Stimulated activated naive B cell treated with anti-CD40 and anti-IgM and Interleukin-4, amounts not matched to agents 10 μg/mL and 1 μg/mL and 100 μg/mL, for 72 hours (primary cell): ENCODE data around the gene RASGRP3.

ENCODE experiments used
- ATAC-seq, 2 donors: fragments of 150-1000 bp; cut with Tn5 transposase; replicated peaks; 2 replicates each; pipeline ENCODE4 v1.10.0; 2021; ENCODE audit warnings: moderate library complexity in 1 of 2
- DNase-seq: peaks from one replicate; pipeline ENCODE4 v3.0.0; 2021
- H3K27ac Mint-ChIP-seq: one replicate; pipeline ENCODE4 v1.8.0; 2022; ENCODE audit warnings: mild to moderate bottlenecking, mixed read lengths
- H3K27me3 Mint-ChIP-seq, 2 donors: one replicate each; pipeline ENCODE4 v1.8.0; 2022; ENCODE audit warnings: mixed read lengths in 2 of 2
- H3K36me3 Mint-ChIP-seq, 2 donors: one replicate each; pipeline ENCODE4 v1.8.0; 2022; ENCODE audit warnings: mixed read lengths in 2 of 2, mild to moderate bottlenecking in 1 of 2
- H3K4me1 Mint-ChIP-seq, 2 donors: one replicate each; pipeline ENCODE4 v1.8.0; 2022; ENCODE audit warnings: mixed read lengths in 2 of 2, mild to moderate bottlenecking in 1 of 2
- H3K4me3 Mint-ChIP-seq, 2 donors: one replicate each; pipeline ENCODE4 v1.8.0; 2022; ENCODE audit warnings: mild to moderate bottlenecking in 2 of 2, mixed read lengths in 2 of 2, moderate library complexity in 1 of 2
- H3K9me3 Mint-ChIP-seq, 2 donors: one replicate each; pipeline ENCODE4 v1.8.0; 2022; ENCODE audit warnings: mixed read lengths in 2 of 2, mild to moderate bottlenecking in 1 of 2

Gene RASGRP3

DNA sequence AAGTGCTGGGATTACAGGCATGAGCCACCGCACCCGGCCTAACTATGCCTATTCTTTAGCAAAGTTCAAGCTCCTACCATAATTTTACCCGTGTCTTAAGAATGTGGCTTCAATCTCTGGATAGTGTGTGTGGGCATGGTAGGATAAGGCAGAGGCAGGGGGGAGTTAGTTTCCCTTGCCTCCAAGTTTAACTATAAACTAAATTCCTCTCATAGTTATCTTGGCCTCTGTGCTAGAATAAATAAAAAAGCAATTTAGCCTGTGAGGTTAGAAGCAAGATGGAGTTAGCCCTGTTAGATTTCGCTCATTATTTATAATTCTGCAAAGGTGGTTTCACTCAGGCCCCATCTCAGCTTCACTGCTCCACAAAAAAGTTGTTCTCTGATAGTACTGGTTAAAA, 129.7 kb downstream of the RASGRP3 start:
- peaks cover 2 to 3% of the 10 kb centered on the region in 2 donors for H3K36me3 Mint-ChIP-seq
- no peaks in the 10 kb centered on the region for H3K9me3 Mint-ChIP-seq
- no peak for DNase-seq
- H3K27ac Mint-ChIP-seq, result no peak overlapping the region
- no peaks in the 10 kb centered on the region for H3K27me3 Mint-ChIP-seq
- H3K4me3 Mint-ChIP-seq, result no peak overlapping the region
- H3K4me1 Mint-ChIP-seq, result no peaks in the 10 kb centered on the region
- ATAC-seq, result no peak

DNA sequence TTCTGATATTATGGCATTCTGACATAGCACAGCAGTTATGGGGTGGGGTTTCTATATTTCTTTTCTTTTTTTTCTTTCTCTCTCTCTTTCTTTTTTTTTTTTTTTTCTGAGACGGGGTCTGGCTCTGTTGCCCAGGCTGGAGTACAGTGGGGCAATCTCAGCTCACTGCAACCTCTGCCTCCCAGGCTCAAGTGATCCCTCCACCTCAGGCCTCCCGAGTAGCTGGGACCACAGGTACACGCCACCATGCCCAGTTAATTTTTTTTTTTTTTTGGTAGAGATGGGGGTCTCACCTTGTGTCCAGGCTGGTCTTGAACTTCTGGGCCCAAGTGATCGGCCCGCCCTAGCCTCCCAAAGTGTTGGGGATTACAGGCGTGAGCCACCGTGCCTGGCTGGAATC, 130.2 kb downstream of the RASGRP3 start:
- Mint-ChIP-seq H3K4me3 (no peak overlapping the region), H3K4me1 (no peaks in the 10 kb centered on the region), H3K9me3 (no peaks in the 10 kb centered on the region), H3K36me3 (peaks cover 2 to 7% of the 10 kb centered on the region in 2 donors), H3K27ac (no peak overlapping the region), H3K27me3 (no peaks in the 10 kb centered on the region)
- no peak for DNase-seq
- no peak for ATAC-seq

DNA sequence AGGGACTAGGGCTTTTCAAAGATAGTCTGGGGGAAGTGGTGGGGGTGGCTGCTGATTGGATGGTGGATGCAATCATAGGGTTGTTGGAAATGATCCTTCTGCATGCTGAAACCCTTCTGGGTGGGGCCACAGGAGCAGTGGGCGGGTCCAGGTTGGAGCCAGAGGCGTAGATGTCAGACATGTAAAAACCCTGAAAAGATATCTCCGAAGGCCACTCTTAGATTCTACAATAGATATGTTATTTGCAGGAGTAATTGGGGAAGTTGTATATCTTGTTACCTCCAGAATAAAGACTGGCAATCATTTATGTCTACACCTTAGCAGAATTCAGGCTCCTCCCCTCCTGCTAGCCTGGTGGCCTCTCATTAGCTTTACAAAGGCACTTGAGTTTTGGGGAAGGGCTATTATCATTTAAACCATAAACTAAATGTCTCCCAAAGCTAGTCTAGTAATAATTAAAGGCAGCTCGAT, 130.8 kb downstream of the RASGRP3 start:
- no peaks in the 10 kb centered on the region for H3K27me3 Mint-ChIP-seq
- peaks cover 2 to 7% of the 10 kb centered on the region in 2 donors for H3K36me3 Mint-ChIP-seq
- ATAC-seq (no peak), DNase-seq (no peak)
- H3K9me3 Mint-ChIP-seq, result no peaks in the 10 kb centered on the region
- H3K4me3 Mint-ChIP-seq, result no peak overlapping the region
- H3K4me1 Mint-ChIP-seq, result no peaks in the 10 kb centered on the region
- H3K27ac Mint-ChIP-seq, result no peak overlapping the region

DNA sequence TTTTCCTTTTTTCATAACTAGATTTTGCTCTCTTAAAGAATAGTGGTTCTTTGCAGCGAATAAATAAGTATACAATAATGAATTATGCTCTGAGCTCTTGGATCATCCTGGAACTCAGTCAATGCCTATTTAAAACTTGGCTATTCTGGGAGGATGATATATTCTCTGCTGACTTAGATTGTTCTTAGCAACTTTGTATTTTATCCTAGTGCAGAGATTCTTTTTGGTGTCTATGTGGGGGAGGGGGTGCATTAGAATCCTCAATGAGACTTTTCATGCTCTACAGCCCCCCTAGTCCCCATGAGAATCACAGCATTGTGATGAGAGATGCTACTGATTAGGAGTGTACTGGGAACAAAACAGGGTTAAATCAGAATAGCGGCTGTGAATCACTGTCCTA, 131.5 kb downstream of the RASGRP3 start:
- peaks cover 2 to 7% of the 10 kb centered on the region in 2 donors for H3K36me3 Mint-ChIP-seq
- no peaks in the 10 kb centered on the region for H3K9me3 Mint-ChIP-seq
- no peak for DNase-seq
- ATAC-seq, result no peak
- no peaks in the 10 kb centered on the region for H3K4me1 Mint-ChIP-seq
- H3K4me3 Mint-ChIP-seq, result no peak overlapping the region
- no peaks in the 10 kb centered on the region for H3K27me3 Mint-ChIP-seq
- H3K27ac Mint-ChIP-seq, result no peak overlapping the region

DNA sequence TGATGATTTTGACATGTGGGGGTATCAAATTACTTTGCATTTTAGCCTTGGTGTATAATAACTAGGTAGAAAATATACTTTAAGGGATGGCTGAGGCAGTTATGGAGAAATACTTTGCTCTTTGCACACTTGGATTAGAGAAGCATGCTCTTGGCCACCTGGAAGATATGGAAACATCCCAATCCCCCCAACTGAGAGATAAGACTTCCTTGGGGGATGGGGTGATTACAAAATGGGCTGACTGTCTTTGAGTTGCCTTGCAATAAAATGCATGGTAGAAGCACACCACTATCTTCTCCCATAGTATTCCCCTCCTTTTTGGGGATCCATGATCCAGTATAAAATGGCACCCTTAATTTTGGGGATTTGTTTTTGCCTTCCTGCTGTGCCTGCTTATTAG, 137.7 kb downstream of the RASGRP3 start:
- peaks cover 3 to 5% of the 10 kb centered on the region in 2 donors for H3K4me1 Mint-ChIP-seq
- no peak for ATAC-seq
- peaks cover 9 to 12% of the 10 kb centered on the region in 2 donors for H3K9me3 Mint-ChIP-seq

More for the DNA sequence above, 137.7 kb downstream of the RASGRP3 start:
- H3K27me3 Mint-ChIP-seq, result no peaks in the 10 kb centered on the region
- peaks cover 12 to 16% of the 10 kb centered on the region in 2 donors for H3K36me3 Mint-ChIP-seq
- no peak overlapping the region for H3K4me3 Mint-ChIP-seq
- no peak for DNase-seq
- no peak overlapping the region for H3K27ac Mint-ChIP-seq
